Naive thymus-derived CD8-positive, alpha-beta T cell (primary cell): ENCODE measurements around the gene SMG1. TPM values are rescaled to one million over a fixed set of nuclear protein-coding genes. Genes with fewer than 3 reads are reported as not detected.

Experiments used
- ATAC-seq, 2 donors: fragments of 150-1000 bp; cut with Tn5 transposase in 1 of 2; sonication (Bioruptor Pico), chemical (Tn5 transposase) in 1 of 2; 1 replicate in 1 of 2; 2 replicates in 1 of 2; pipeline ENCODE4 v1.10.0; 2021; ENCODE audit warnings: mild to moderate bottlenecking in 2 of 2, moderate library complexity in 2 of 2
- POLR2A ChIA-PET: fragments of 350-600 bp; sonication (Branson Sonifier 250); formaldehyde crosslinking; loops from one replicate; lab custom pipeline; 2021; ENCODE audit warnings: antibody characterized with exemption; lab: Charles Lee
- DNase-seq, 10 donors: peaks; one replicate each; pipeline versions ENCODE4 v3.0.0 to v3.0.0-alpha.2; 2020 to 2022
- H3K27ac Mint-ChIP-seq, 10 donors: one replicate each; pipeline ENCODE4 v1.8.0; 2020 to 2022; ENCODE audit warnings: mild to moderate bottlenecking in 10 of 10, mixed read lengths in 10 of 10, moderate library complexity in 4 of 10, inconsistent platforms in 1 of 10
- H3K27me3 Mint-ChIP-seq, 5 donors: one replicate each; pipeline ENCODE4 v1.8.0; 2021 to 2022; ENCODE audit warnings: mixed read lengths in 5 of 5
- H3K36me3 Mint-ChIP-seq, 3 donors: one replicate each; pipeline ENCODE4 v1.8.0; 2020 to 2022; ENCODE audit warnings: mixed read lengths in 3 of 3, mild to moderate bottlenecking in 2 of 3, inconsistent platforms in 1 of 3
- H3K4me1 Mint-ChIP-seq, 4 donors: one replicate each; pipeline ENCODE4 v1.8.0; 2021 to 2022; ENCODE audit warnings: mixed read lengths in 4 of 4
- H3K4me3 Mint-ChIP-seq, 10 donors: one replicate each; pipeline ENCODE4 v1.8.0; 2020 to 2022; ENCODE audit warnings: mild to moderate bottlenecking in 10 of 10, mixed read lengths in 10 of 10, moderate library complexity in 6 of 10, inconsistent platforms in 1 of 10
- H3K9me3 Mint-ChIP-seq, 9 donors: one replicate each; pipeline ENCODE4 v1.8.0; 2020 to 2022; ENCODE audit warnings: mixed read lengths in 9 of 9, mild to moderate bottlenecking in 3 of 9, inconsistent platforms in 1 of 9, moderate library complexity in 1 of 9
- polyA plus RNA-seq, 3 donors: library from polyadenylated mRNA; unstranded; fragments of 300-500 nt; fragmentation: Illumina TruSeq; gene quantifications; one replicate each; pipeline ENCODE4 v1.2.3, GENCODE V29; 2021
- total RNA-seq, 8 experiments: library from RNA in 2 of 8; stranded (reverse) in 2 of 8; gene quantifications; one replicate each; pipeline ENCODE4 v1.2.3 and lab custom pipeline; 2021 to 2026

SMG1 gene
- total and polyA plus RNA-seq, 5 experiments from 2014 or later, result 8.4 to 139 (median 16.5) TPM

GRCh38 chr16:18802767-18803343 lies 123.4 kb downstream of the SMG1 start:
- peaks cover 21 to 62% (median 44%) of the 10 kb centered on the region in 4 donors for H3K4me1 Mint-ChIP-seq
- no peak for ATAC-seq
- H3K27ac Mint-ChIP-seq, result peak overlapping the region in 6 of 10 donors; percentile 13 to 96 (median 64)
- peaks cover 0 to 16% (median 0%) of the 10 kb centered on the region in 3 donors for H3K36me3 Mint-ChIP-seq
- POLR2A ChIA-PET, result interaction anchor here (1.7 to 6.8 kb wide), 2 partner anchors 12 to 20 kb away, joined by 6 to 106 read pairs; partner anchors contain the start of gene RPS15A
- no peaks in the 10 kb centered on the region for H3K27me3 Mint-ChIP-seq
- H3K4me3 Mint-ChIP-seq, result peak overlapping the region in 9 of 10 donors; percentile 52 to 99 (median 94)
- peaks cover 0 to 2% (median 0%) of the 10 kb centered on the region in 9 donors for H3K9me3 Mint-ChIP-seq
- no peak for DNase-seq

GRCh38 chr16:18801145-18801972 lies 124.8 kb downstream of the SMG1 start, which contains the start of gene ARL6IP1:
Gene ARL6IP1 (minus strand): TSS chr16:18801549. CDS start chr16:18801466, 83 bp downstream.
- Mint-ChIP-seq H3K4me1 (peaks cover 21 to 68% (median 47%) of the 10 kb centered on the region in 4 donors), H3K36me3 (peaks cover 0 to 20% (median 0%) of the 10 kb centered on the region in 3 donors), H3K4me3 (peak within 1 kb of the TSS; percentile 89 to 99 (median 95)), H3K27ac (peak within 1 kb of the TSS; percentile 93 to 98 (median 96)), H3K27me3 (no peaks in the 10 kb centered on the region), H3K9me3 (peaks cover 0 to 2% (median 0%) of the 10 kb centered on the region in 9 donors)
- POLR2A ChIA-PET, result interaction anchor here (0.6 to 6.8 kb wide), 8 partner anchors 11 to 1788 kb away, joined by 3 to 106 read pairs (median 4); partner anchors contain the start of genes COQ7, RPS15A and VPS35L
- ATAC-seq (peak; percentile 93 to 94), DNase-seq (peak; percentile 96 to 99 (median 99))

- POLR2A ChIA-PET, result interaction anchor here (1.0 to 6.8 kb wide), 4 partner anchors 10 to 266 kb away, joined by 4 to 106 read pairs (median 6); partner anchors contain the start of genes COQ7 and RPS15A
- DNase-seq, result no peak
- Mint-ChIP-seq H3K4me3 (peak overlapping the region; percentile 89 to 99 (median 95)), H3K4me1 (peaks cover 21 to 69% (median 48%) of the 10 kb centered on the region in 4 donors), H3K27ac (peak overlapping the region; percentile 93 to 98 (median 96)), H3K36me3 (peaks cover 0 to 24% (median 0%) of the 10 kb centered on the region in 3 donors), H3K27me3 (no peaks in the 10 kb centered on the region), H3K9me3 (peaks cover 0 to 2% (median 0%) of the 10 kb centered on the region in 9 donors)
- no peak for ATAC-seq
These were observed 125.4 kb downstream of the SMG1 start for GRCh38 chr16:18800775-18801144.

GRCh38 chr16:18800293-18800692 lies 125.9 kb downstream of the SMG1 start:
- POLR2A ChIA-PET, result interaction anchor here (6.8 kb wide), 1 partner anchor 10 kb away, joined by 106 read pairs; the partner anchor contains the start of gene RPS15A
- ATAC-seq, result no peak
- Mint-ChIP-seq H3K27ac (peak overlapping the region; percentile 93 to 98 (median 96)), H3K9me3 (peaks cover 0 to 2% (median 0%) of the 10 kb centered on the region in 9 donors), H3K27me3 (no peaks in the 10 kb centered on the region), H3K4me1 (peaks cover 21 to 70% (median 48%) of the 10 kb centered on the region in 4 donors), H3K36me3 (peaks cover 0 to 28% (median 0%) of the 10 kb centered on the region in 3 donors), H3K4me3 (peak overlapping the region; percentile 89 to 99 (median 95))
- DNase-seq, result no peak

GRCh38 chr16:18799500-18799899 lies 126.7 kb downstream of the SMG1 start:
- DNase-seq, result no peak
- peaks cover 0 to 2% (median 0%) of the 10 kb centered on the region in 9 donors for H3K9me3 Mint-ChIP-seq
- H3K27me3 Mint-ChIP-seq, result no peaks in the 10 kb centered on the region
- H3K4me3 Mint-ChIP-seq, result peak overlapping the region; percentile 89 to 99 (median 95)
- peaks cover 21 to 62% (median 48%) of the 10 kb centered on the region in 4 donors for H3K4me1 Mint-ChIP-seq
- H3K36me3 Mint-ChIP-seq, result peaks cover 0 to 32% (median 0%) of the 10 kb centered on the region in 3 donors
- POLR2A ChIA-PET, result interaction anchor here (6.8 kb wide), 1 partner anchor 9 kb away, joined by 106 read pairs; the partner anchor contains the start of gene RPS15A
- no peak for ATAC-seq
- H3K27ac Mint-ChIP-seq, result peak overlapping the region in 9 of 10 donors; percentile 11 to 98 (median 94)

GRCh38 chr16:18797746-18798145 lies 128.5 kb downstream of the SMG1 start:
- peaks cover 4 to 50% (median 6%) of the 10 kb centered on the region in 3 donors for H3K36me3 Mint-ChIP-seq
- ATAC-seq (no peak), DNase-seq (no peak)
- peaks cover 0 to 2% (median 0%) of the 10 kb centered on the region in 9 donors for H3K9me3 Mint-ChIP-seq
- H3K4me1 Mint-ChIP-seq, result peaks cover 20 to 46% (median 35%) of the 10 kb centered on the region in 4 donors
- H3K4me3 Mint-ChIP-seq, result no peak overlapping the region
- POLR2A ChIA-PET, result interaction anchor here (1.1 kb wide), 1 partner anchor 8 kb away, joined by 5 read pairs; the partner anchor contains the start of gene RPS15A
- H3K27me3 Mint-ChIP-seq, result no peaks in the 10 kb centered on the region
- peak overlapping the region in 1 of 10 donors; percentile 39 for H3K27ac Mint-ChIP-seq

- no peak for DNase-seq
- no peak for ATAC-seq
- POLR2A ChIA-PET, result no interaction called here
- Mint-ChIP-seq H3K4me3 (no peak overlapping the region), H3K4me1 (peaks cover 18 to 36% (median 27%) of the 10 kb centered on the region in 4 donors), H3K9me3 (peaks cover 0 to 1% (median 0%) of the 10 kb centered on the region in 9 donors), H3K36me3 (peaks cover 5 to 57% (median 6%) of the 10 kb centered on the region in 3 donors), H3K27ac (peak overlapping the region in 1 of 10 donors; percentile 86), H3K27me3 (no peaks in the 10 kb centered on the region)
These were observed 129.8 kb downstream of the SMG1 start for GRCh38 chr16:18796377-18796776.

GRCh38 chr16:18792836-18793433 lies 133.3 kb downstream of the SMG1 start:
- Mint-ChIP-seq H3K4me3 (no peak overlapping the region), H3K27ac (peak overlapping the region in 3 of 10 donors; percentile 9 to 64 (median 33)), H3K27me3 (no peaks in the 10 kb centered on the region), H3K36me3 (peaks cover 20 to 77% (median 23%) of the 10 kb centered on the region in 3 donors), H3K9me3 (no peaks in the 10 kb centered on the region), H3K4me1 (peaks cover 10 to 34% (median 27%) of the 10 kb centered on the region in 4 donors)
- ATAC-seq (no peak), DNase-seq (no peak)
- POLR2A ChIA-PET, result interaction anchor here (5.7 kb wide), 1 partner anchor 10 kb away, joined by 106 read pairs; the partner anchor contains the start of gene ARL6IP1

- peak within 1 kb of the TSS; percentile 94 to 98 (median 96) for H3K27ac Mint-ChIP-seq
- H3K36me3 Mint-ChIP-seq, result peaks cover 32 to 78% (median 40%) of the 10 kb centered on the region in 3 donors
- peaks cover 26 to 53% (median 51%) of the 10 kb centered on the region in 4 donors for H3K4me1 Mint-ChIP-seq
- POLR2A ChIA-PET, result interaction anchor here (0.6 to 5.7 kb wide), 8 partner anchors 8 to 765 kb away, joined by 3 to 106 read pairs (median 8); partner anchors contain the start of genes ARL6IP1, COQ7, SMG1 and VPS35L
- DNase-seq (peak; percentile 78 to 97 (median 92)), ATAC-seq (peak; percentile 96 to 97)
- H3K27me3 Mint-ChIP-seq, result no peaks in the 10 kb centered on the region
- H3K4me3 Mint-ChIP-seq, result peak within 1 kb of the TSS; percentile 94 to 99 (median 97)
- H3K9me3 Mint-ChIP-seq, result no peaks in the 10 kb centered on the region
These were observed 136.1 kb downstream of the SMG1 start, which contains the start of gene RPS15A for GRCh38 chr16:18789850-18790706. Gene RPS15A (minus strand): TSS chr16:18790334. CDS start chr16:18789113, 1,221 bp downstream.

GRCh38 chr16:18789515-18789849 lies 136.7 kb downstream of the SMG1 start:
- POLR2A ChIA-PET, result interaction anchor here (0.9 to 5.7 kb wide), 6 partner anchors 9 to 766 kb away, joined by 3 to 106 read pairs (median 10); partner anchors contain the start of genes ARL6IP1, SMG1 and VPS35L
- Mint-ChIP-seq H3K27ac (peak overlapping the region; percentile 94 to 98 (median 96)), H3K4me1 (peaks cover 26 to 59% (median 57%) of the 10 kb centered on the region in 4 donors), H3K9me3 (no peaks in the 10 kb centered on the region), H3K36me3 (peaks cover 32 to 82% (median 44%) of the 10 kb centered on the region in 3 donors), H3K27me3 (no peaks in the 10 kb centered on the region), H3K4me3 (peak overlapping the region; percentile 94 to 99 (median 97))
- ATAC-seq (no peak), DNase-seq (no peak)
